Caco-2 (cell line): Measurements from ENCODE around the gene NHLRC4. TPM values are rescaled to one million over a fixed set of nuclear protein-coding genes. Genes with fewer than 3 reads are reported as not detected.

ENCODE experiments used
- BruUV-seq: library from RNA; stranded (reverse); fragments of 400-500 nt; replicated peaks from 2 replicates; lab custom pipeline; 2021; lab: Mats Ljungman, UMichigan
- CTCF ChIA-PET: fragments of 300-600 bp; sonication (Branson Sonifier 250); formaldehyde crosslinking; loops from one replicate; lab custom pipeline; 2022; ENCODE audit warnings: antibody characterized with exemption; lab: Charles Lee
- POLR2A ChIA-PET: fragments of 300-600 bp; sonication (Branson Sonifier 250); formaldehyde crosslinking; loops from one replicate; lab custom pipeline; 2022; ENCODE audit warnings: antibody characterized with exemption; lab: Charles Lee
- DNase-seq, 2 experiments: peaks; one replicate each; pipeline versions ENCODE4 v3.0.0 to v3.0.0-alpha.2; 2020 to 2022
- H3K27me3 ChIP-seq: replicated peaks from 2 replicates; pipeline ENCODE4 v1.6.0; 2011; ENCODE audit warnings: low read length; ENCODE audit not compliant: control insufficient read depth, insufficient read depth
- H3K36me3 ChIP-seq: 2 replicates; pipeline ENCODE4 v1.5.1; 2011; ENCODE audit warnings: low read length; ENCODE audit not compliant: control insufficient read depth, insufficient read depth
- H3K4me1 ChIP-seq: fragments of 250-450 bp; sonication (Bioruptor Pico); 2 replicates; pipeline ENCODE4 v1.5.1; 2020; ENCODE audit warnings: mild to moderate bottlenecking
- H3K4me3 ChIP-seq: 2 replicates; pipeline ENCODE4 v1.5.1; 2011; ENCODE audit warnings: low read depth, mild to moderate bottlenecking, control low read depth, low read length
- H3K9me3 ChIP-seq: fragments of 250-450 bp; sonication (Bioruptor Pico); 2 replicates; pipeline ENCODE4 v1.5.1; 2020; ENCODE audit warnings: mild to moderate bottlenecking, moderate library complexity
- H3K27ac Mint-ChIP-seq: one replicate; pipeline ENCODE4 v1.8.0; 2022; ENCODE audit warnings: mixed read lengths; ENCODE audit not compliant: unreplicated experiment
- H3K27me3 Mint-ChIP-seq: one replicate; pipeline ENCODE4 v1.8.0; 2022; ENCODE audit warnings: mixed read lengths; ENCODE audit not compliant: insufficient read depth, unreplicated experiment
- H3K36me3 Mint-ChIP-seq: one replicate; pipeline ENCODE4 v1.8.0; 2022; ENCODE audit warnings: mild to moderate bottlenecking, mixed read lengths; ENCODE audit not compliant: insufficient read depth, unreplicated experiment
- H3K4me1 Mint-ChIP-seq: one replicate; pipeline ENCODE4 v1.8.0; 2022; ENCODE audit warnings: low read depth, mixed read lengths; ENCODE audit not compliant: unreplicated experiment
- H3K4me3 Mint-ChIP-seq: one replicate; pipeline ENCODE4 v1.8.0; 2022; ENCODE audit warnings: mild to moderate bottlenecking, moderate library complexity, mixed read lengths; ENCODE audit not compliant: unreplicated experiment
- H3K9me3 Mint-ChIP-seq: one replicate; pipeline ENCODE4 v1.8.0; 2022; ENCODE audit warnings: mixed read lengths; ENCODE audit not compliant: unreplicated experiment
- CTCF ChIP-seq, 2 experiments: fragments of 200-600 bp in 1 of 2; IDR thresholded peaks; 1 replicate in 1 of 2; 2 replicates in 1 of 2; pipeline versions ENCODE4 v1.5.1 to v1.8.0; 2011 to 2022; ENCODE audit warnings: antibody characterized with exemption in 1 of 2, control low read depth in 1 of 2, inconsistent platforms in 1 of 2, low read depth in 1 of 2, low read length in 1 of 2, mild to moderate bottlenecking in 1 of 2, moderate library complexity in 1 of 2; ENCODE audit not compliant: insufficient read depth in 1 of 2, severe bottlenecking in 1 of 2, unreplicated experiment in 1 of 2
- intact Hi-C: fragments of 100-400 bp; cut with micrococcal nuclease; formaldehyde crosslinking; loops from one replicate; pipeline ENCODE4 v1.10.0; 2022; ENCODE audit not compliant: unreplicated experiment
- total RNA-seq: library from RNA; stranded (reverse); gene quantifications from 2 replicates; pipeline ENCODE4 v1.2.3, GENCODE V29; 2022

The NHLRC4 gene
- total RNA-seq, 1 experiment from 2014 or later = not detected

GRCh38 chr16:572865-573650 is 6.3 kb downstream of the NHLRC4 start:
- peaks cover 6% of the 10 kb centered on the region; the same call in 1 of the 2 replicates for H3K4me1 ChIP-seq
- ChIA-PET CTCF (no interaction called here), POLR2A (no interaction called here)
- H3K36me3 Mint-ChIP-seq = peaks cover 6% of the 10 kb centered on the region
- H3K27me3 Mint-ChIP-seq = no peaks in the 10 kb centered on the region
- H3K27me3 ChIP-seq = no peaks in the 10 kb centered on the region
- peaks cover 12% of the 10 kb centered on the region for H3K4me1 Mint-ChIP-seq
- TF ChIP-seq CTCF (IDR thresholded peaks at IDR 0.05; ENCODE audit: insufficient read depth in 1 of 2, low read depth in 1 of 2, low read length in 1 of 2, severe bottlenecking in 1 of 2, unreplicated experiment in 1 of 2) = no peak
- no peaks in the 10 kb centered on the region for H3K9me3 Mint-ChIP-seq
- no peak overlapping the region for H3K4me3 Mint-ChIP-seq
- no peak for DNase-seq
- H3K36me3 ChIP-seq = no peaks in the 10 kb centered on the region
- no TSS peak for BruUV-seq
- no peaks in the 10 kb centered on the region for H3K9me3 ChIP-seq
- intact Hi-C loops = no loop called here
- H3K27ac Mint-ChIP-seq = no peak overlapping the region
- no peak overlapping the region for H3K4me3 ChIP-seq

GRCh38 chr16:574021-574760 is 7.4 kb downstream of the NHLRC4 start:
- Mint-ChIP-seq H3K9me3 (no peaks in the 10 kb centered on the region), H3K27ac (no peak overlapping the region), H3K4me1 (peaks cover 12% of the 10 kb centered on the region), H3K36me3 (peaks cover 6% of the 10 kb centered on the region), H3K4me3 (no peak overlapping the region), H3K27me3 (no peaks in the 10 kb centered on the region)
- no TSS peak for BruUV-seq
- H3K27me3 ChIP-seq = no peaks in the 10 kb centered on the region
- no peak overlapping the region for H3K4me3 ChIP-seq
- no peaks in the 10 kb centered on the region for H3K9me3 ChIP-seq
- POLR2A ChIA-PET = no interaction called here
- intact Hi-C loops = no loop called here
- peaks cover 2% of the 10 kb centered on the region; the same call in 1 of the 2 replicates for H3K4me1 ChIP-seq
- CTCF ChIA-PET = no interaction called here
- H3K36me3 ChIP-seq = no peaks in the 10 kb centered on the region
- TF ChIP-seq CTCF (IDR thresholded peaks at IDR 0.05; ENCODE audit: insufficient read depth in 1 of 2, low read depth in 1 of 2, low read length in 1 of 2, severe bottlenecking in 1 of 2, unreplicated experiment in 1 of 2) = no peak
- no peak for DNase-seq

- no TSS peak for BruUV-seq
- no peak overlapping the region for H3K27ac Mint-ChIP-seq
- H3K27me3 Mint-ChIP-seq = no peaks in the 10 kb centered on the region
- no peak overlapping the region for H3K4me3 ChIP-seq
- H3K4me3 Mint-ChIP-seq = no peak overlapping the region
- DNase-seq = no peak
- no peaks in the 10 kb centered on the region for H3K9me3 ChIP-seq
- H3K36me3 Mint-ChIP-seq = peaks cover 6% of the 10 kb centered on the region
- H3K4me1 Mint-ChIP-seq = peaks cover 12% of the 10 kb centered on the region
- no peaks in the 10 kb centered on the region for H3K4me1 ChIP-seq
- TF ChIP-seq CTCF (IDR thresholded peaks at IDR 0.05; ENCODE audit: insufficient read depth in 1 of 2, low read depth in 1 of 2, low read length in 1 of 2, severe bottlenecking in 1 of 2, unreplicated experiment in 1 of 2) = no peak
- no peaks in the 10 kb centered on the region for H3K27me3 ChIP-seq
- no peaks in the 10 kb centered on the region for H3K9me3 Mint-ChIP-seq
- POLR2A ChIA-PET = no interaction called here
- intact Hi-C loops = no loop called here
- CTCF ChIA-PET = no interaction called here
- no peaks in the 10 kb centered on the region for H3K36me3 ChIP-seq
Measured at GRCh38 chr16:575354-576196, 8.8 kb downstream of the NHLRC4 start.
